ENCODE results near the gene COL5A2.

DNA sequence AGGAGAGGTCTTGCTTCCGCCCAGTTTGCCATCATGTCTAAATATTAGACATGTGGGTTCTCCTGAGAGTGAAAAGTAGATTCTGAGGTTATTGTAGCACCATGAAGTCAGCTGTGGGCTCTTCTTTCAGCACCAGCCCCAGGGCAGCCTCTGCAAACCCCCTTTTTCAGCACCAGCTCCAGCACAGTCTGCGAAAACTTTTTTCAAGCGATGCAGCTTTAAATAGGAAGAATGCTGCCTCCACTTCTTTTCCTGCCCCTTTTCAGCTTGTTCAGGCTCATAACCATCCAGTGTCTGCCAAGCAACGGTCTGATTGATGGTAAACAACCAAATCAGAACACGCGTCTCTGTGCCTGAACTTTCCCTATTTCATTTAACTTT, at the start of gene COL5A2:
- no peak for TF ChIP-seq POLR2AphosphoS5 (IDR thresholded peaks at IDR 0.05; ENCODE audit: low read depth, low read length)
- no peak for TF ChIP-seq POLR2A (IDR thresholded peaks at IDR 0.05; ENCODE audit: low read depth, low read length)

Data from GM12892 (cell line).